ENCODE results near the gene GBF1. TPM values are rescaled to one million over a fixed set of nuclear protein-coding genes. Genes with fewer than 3 reads are reported as not detected.

The GBF1 gene
- total RNA-seq, 2 donors from 2014 or later: 23.1 to 24.1 TPM

GRCh38 chr10:102352066-102352715 is 106.9 kb downstream of the GBF1 start:
- peaks cover 0 to 15% of the 10 kb centered on the region in 2 donors for H3K36me3 ChIP-seq (replicated peaks in 1 of 2; ENCODE audit: insufficient read depth in 1 of 2, low read depth in 2 of 2)
- TF ChIP-seq POLR2A (IDR thresholded peaks at IDR 0.05) (no peak), CTCF (IDR thresholded peaks at IDR 0.05) (peak; percentile 71 to 91 (median 83))

GRCh38 chr10:102354451-102354850 is 109.1 kb downstream of the GBF1 start:
- intact Hi-C loops (cut with DNase I): loop anchor here (5.0 kb wide), 1 partner anchor 127 kb away; the partner anchor contains the start of gene ELOVL3
- TF ChIP-seq CTCF (IDR thresholded peaks at IDR 0.05) (no peak), POLR2A (IDR thresholded peaks at IDR 0.05) (no peak)
- ATAC-seq (no peak), DNase-seq (no peak)
- Histone ChIP-seq H3K27me3 (no peaks in the 10 kb centered on the region), H3K9me3 (no peaks in the 10 kb centered on the region), H3K27ac (no peak overlapping the region), H3K4me3 (no peak overlapping the region), H3K4me1 (no peaks in the 10 kb centered on the region), H3K36me3 (replicated peaks in 1 of 2; ENCODE audit: insufficient read depth in 1 of 2, low read depth in 2 of 2) (peaks cover 0 to 24% of the 10 kb centered on the region in 2 donors)
- 87 to 88% methylated on average over 3 of the region's 3 CpGs for WGBS, 2 donors

More at GRCh38 chr10:102352066-102352715, 106.9 kb downstream of the GBF1 start:
- peak; percentile 57 for ATAC-seq
- intact Hi-C loops (cut with DNase I): loop anchor here (5.0 kb wide), 1 partner anchor 125 kb away; the partner anchor contains the start of gene ELOVL3
- Histone ChIP-seq H3K9me3 (no peaks in the 10 kb centered on the region), H3K27ac (no peak overlapping the region), H3K4me1 (no peaks in the 10 kb centered on the region), H3K4me3 (no peak overlapping the region), H3K27me3 (no peaks in the 10 kb centered on the region)
- 67 to 77% methylated on average over 6 to 7 of the region's 7 CpGs for WGBS, 2 donors
- DNase-seq: peak; percentile 45 to 67 (median 52)

- H3K27me3 ChIP-seq: no peaks in the 10 kb centered on the region
- intact Hi-C loops (cut with DNase I): no loop called here
- no peak overlapping the region for H3K4me3 ChIP-seq
- no peaks in the 10 kb centered on the region for H3K4me1 ChIP-seq
- no peak for ATAC-seq
- no peak overlapping the region for H3K27ac ChIP-seq
- no peak for TF ChIP-seq CTCF (IDR thresholded peaks at IDR 0.05)
- DNase-seq: no peak
- peaks cover 15 to 35% of the 10 kb centered on the region in 2 donors for H3K36me3 ChIP-seq (replicated peaks in 1 of 2; ENCODE audit: insufficient read depth in 1 of 2, low read depth in 2 of 2)
- 88 to 90% methylated on average over 4 of the region's 4 CpGs for WGBS, 2 donors
- H3K9me3 ChIP-seq: no peaks in the 10 kb centered on the region
Observed at GRCh38 chr10:102358712-102359382, 113.5 kb downstream of the GBF1 start.

GRCh38 chr10:102367441-102367840 is 122.1 kb downstream of the GBF1 start:
- ATAC-seq (no peak), DNase-seq (no peak)
- intact Hi-C loops (cut with DNase I): no loop called here
- no peak for TF ChIP-seq POLR2A (IDR thresholded peaks at IDR 0.05)
- TF ChIP-seq CTCF (IDR thresholded peaks at IDR 0.05): no peak
- H3K27me3 ChIP-seq: no peaks in the 10 kb centered on the region
- H3K4me3 ChIP-seq: no peak overlapping the region
- H3K4me1 ChIP-seq: no peaks in the 10 kb centered on the region
- 96 to 100% methylated on average over 1 of the region's 1 CpG for WGBS, 2 donors
- peak overlapping the region in 2 of 4 donors; percentile 5 to 22 for H3K27ac ChIP-seq
- H3K9me3 ChIP-seq: no peaks in the 10 kb centered on the region
- H3K36me3 ChIP-seq (replicated peaks in 1 of 2; ENCODE audit: insufficient read depth in 1 of 2, low read depth in 2 of 2): peaks cover 34 to 68% of the 10 kb centered on the region in 2 donors

Data from body of pancreas (tissue), 4 donors.